K562 (cell line): ENCODE measurements around the gene SRC. TPM values are rescaled to one million over a fixed set of nuclear protein-coding genes. Genes with fewer than 3 reads are reported as not detected.

Source experiments
- DPF2 ChIP-seq: fragments of 450-650 bp; IDR thresholded peaks from 2 replicates; pipeline ENCODE4 v1.6.1; 2016
- EP400 ChIP-seq: fragments of 450-650 bp; IDR thresholded peaks from 2 replicates; pipeline ENCODE4 v1.6.1; 2017; ENCODE audit warnings: antibody characterized with exemption, mild to moderate bottlenecking, moderate library complexity
- HDAC2 ChIP-seq: fragments of 450-650 bp; IDR thresholded peaks from 2 replicates; pipeline ENCODE4 v1.6.1; 2016; ENCODE audit warnings: mild to moderate bottlenecking
- KDM1A ChIP-seq, 2 experiments: fragments of 450-650 bp; IDR thresholded peaks; 2 replicates each; pipeline ENCODE4 v1.6.1; 2016; ENCODE audit warnings: mild to moderate bottlenecking in 2 of 2
- NCOA2 ChIP-seq, 2 experiments: fragments of 450-650 bp; IDR thresholded peaks; 2 replicates each; pipeline ENCODE4 v1.6.1; 2018; ENCODE audit warnings: mild to moderate bottlenecking in 2 of 2, moderate library complexity in 1 of 2; ENCODE audit not compliant: partially characterized antibody in 2 of 2
- SLC30A9 ChIP-seq: fragments of 250-450 bp; sonication (Bioruptor Pico); IDR thresholded peaks from 2 replicates; pipeline ENCODE4 v1.8.0; 2022; ENCODE audit warnings: mild to moderate bottlenecking, moderate library complexity
- SP2 ChIP-seq: IDR thresholded peaks from 2 replicates; pipeline ENCODE4 v1.6.1; 2011; ENCODE audit warnings: mild to moderate bottlenecking, low read depth, low read length, moderate library complexity; ENCODE audit not compliant: poor library complexity, severe bottlenecking; ENCODE audit errors: extremely low read depth
- STAT5A ChIP-seq: IDR thresholded peaks from 2 replicates; pipeline ENCODE4 v1.6.1; 2012; ENCODE audit warnings: low read length, inconsistent platforms, borderline replicate concordance
- TAL1 ChIP-seq: fragments of 450-650 bp; IDR thresholded peaks from 2 replicates; pipeline ENCODE4 v1.6.1; 2016; ENCODE audit warnings: mild to moderate bottlenecking
- TCF3 ChIP-seq: sonication (generic); formaldehyde crosslinking; IDR thresholded peaks from 2 replicates; pipeline ENCODE4 v1.4.0; 2020; ENCODE audit warnings: mild to moderate bottlenecking, missing genetic modification reagents
- TEAD4 ChIP-seq, 2 experiments: sonication (generic) in 1 of 2; formaldehyde crosslinking in 1 of 2; IDR thresholded peaks; 2 replicates each; pipeline versions ENCODE4 v1.6.1 to v1.8.0; 2012 to 2022; ENCODE audit warnings: borderline replicate concordance in 1 of 2, inconsistent platforms in 1 of 2, low read length in 1 of 2, mild to moderate bottlenecking in 1 of 2, missing genetic modification reagents in 1 of 2
- polyA plus RNA-seq, 8 experiments: library from polyadenylated mRNA; depleted of rRNA in 4 of 8; stranded (reverse) in 5 of 8; unstranded in 3 of 8; fragments of >200 nt; fragmentation: Nextera tagmentation in 2 of 8; fragmentation: Illumina TruSeq in 1 of 8; extraction: Ambion mirVana in 2 of 8; extraction: Trizol in 1 of 8; gene quantifications; 2 replicates each; pipeline versions ENCODE4 v1.2.1 to v1.2.3, GENCODE V29; 2011 to 2014; ENCODE audit warnings: inconsistent platforms in 1 of 8, missing spikeins in 1 of 8
- total RNA-seq, 7 experiments: library from RNA; depleted of rRNA in 6 of 7; stranded (reverse); fragments of >200 nt in 6 of 7; fragmentation: Illumina TruSeq in 2 of 7; extraction: Trizol in 2 of 7; gene quantifications; 2 replicates each; pipeline versions ENCODE4 v1.2.1 to v1.2.3, GENCODE V29; 2011 to 2021; ENCODE audit warnings: low replicate concordance in 1 of 7
- TF ChIP-seq, protein P1 (sequence below): fragments of 450-650 bp; IDR thresholded peaks from 2 replicates; pipeline ENCODE4 v1.6.1; 2017; ENCODE audit warnings: antibody characterized with exemption, mild to moderate bottlenecking
- TF ChIP-seq, protein P2 (sequence below): fragments of 450-650 bp; formaldehyde crosslinking; conservative IDR thresholded peaks from 2 replicates; pipeline ENCODE4 v1.4.0; 2022; ENCODE audit warnings: mild to moderate bottlenecking, missing genetic modification characterization
- TF ChIP-seq, protein P3 (sequence below): fragments of 200-800 bp; sonication (Bioruptor generic); IDR thresholded peaks from 2 replicates; pipeline ENCODE4 v1.6.1; 2017; ENCODE audit warnings: missing genetic modification characterization, missing compliant biosample characterization

Gene SRC
- total and polyA plus RNA-seq, 9 of the 15 experiments (the other 6 are each of a cell fraction or from before 2014, with no cell fraction given) = 0.06 to 8.5 (median 3.1) TPM

DNA sequence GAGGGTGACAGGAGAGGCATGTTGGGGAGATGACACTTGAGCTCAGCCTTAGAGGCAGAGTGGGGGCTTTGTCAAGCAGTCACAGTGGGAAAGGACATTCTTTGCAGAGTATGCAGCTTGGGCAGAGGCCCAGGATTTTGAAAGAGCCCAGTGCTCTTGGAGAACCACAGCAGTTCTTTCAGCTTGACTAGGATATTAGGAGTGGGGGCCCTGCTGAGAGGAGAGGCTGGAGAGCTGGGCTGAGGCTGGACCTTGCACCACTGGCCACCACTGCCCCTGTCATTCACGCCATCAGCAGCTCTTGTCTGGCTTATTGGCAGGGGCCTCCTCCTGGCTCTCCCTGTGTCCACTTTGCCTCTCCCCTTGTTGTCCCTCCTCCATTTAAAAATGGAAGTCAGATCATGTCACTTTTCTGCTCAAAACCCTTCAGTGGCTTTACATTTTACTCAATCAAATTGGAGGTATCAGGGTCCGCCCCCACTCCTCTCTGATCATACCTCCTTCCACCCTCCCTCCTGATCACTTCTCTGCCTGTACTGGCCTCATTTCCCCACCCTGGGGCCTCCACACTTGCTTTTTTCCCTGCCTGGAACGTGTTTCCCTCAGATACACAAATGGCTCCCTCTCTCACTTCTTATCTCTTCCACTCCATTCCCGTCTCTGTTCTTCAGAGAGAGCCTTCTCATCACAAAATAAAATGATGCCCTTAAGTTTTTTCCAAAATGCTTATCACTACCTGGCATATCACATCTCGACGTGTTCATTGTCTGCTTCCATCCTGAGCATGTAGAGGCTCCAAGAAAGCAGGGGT, 46.0 kb upstream of the SRC start (continued):
- TF ChIP-seq, protein P1, sequence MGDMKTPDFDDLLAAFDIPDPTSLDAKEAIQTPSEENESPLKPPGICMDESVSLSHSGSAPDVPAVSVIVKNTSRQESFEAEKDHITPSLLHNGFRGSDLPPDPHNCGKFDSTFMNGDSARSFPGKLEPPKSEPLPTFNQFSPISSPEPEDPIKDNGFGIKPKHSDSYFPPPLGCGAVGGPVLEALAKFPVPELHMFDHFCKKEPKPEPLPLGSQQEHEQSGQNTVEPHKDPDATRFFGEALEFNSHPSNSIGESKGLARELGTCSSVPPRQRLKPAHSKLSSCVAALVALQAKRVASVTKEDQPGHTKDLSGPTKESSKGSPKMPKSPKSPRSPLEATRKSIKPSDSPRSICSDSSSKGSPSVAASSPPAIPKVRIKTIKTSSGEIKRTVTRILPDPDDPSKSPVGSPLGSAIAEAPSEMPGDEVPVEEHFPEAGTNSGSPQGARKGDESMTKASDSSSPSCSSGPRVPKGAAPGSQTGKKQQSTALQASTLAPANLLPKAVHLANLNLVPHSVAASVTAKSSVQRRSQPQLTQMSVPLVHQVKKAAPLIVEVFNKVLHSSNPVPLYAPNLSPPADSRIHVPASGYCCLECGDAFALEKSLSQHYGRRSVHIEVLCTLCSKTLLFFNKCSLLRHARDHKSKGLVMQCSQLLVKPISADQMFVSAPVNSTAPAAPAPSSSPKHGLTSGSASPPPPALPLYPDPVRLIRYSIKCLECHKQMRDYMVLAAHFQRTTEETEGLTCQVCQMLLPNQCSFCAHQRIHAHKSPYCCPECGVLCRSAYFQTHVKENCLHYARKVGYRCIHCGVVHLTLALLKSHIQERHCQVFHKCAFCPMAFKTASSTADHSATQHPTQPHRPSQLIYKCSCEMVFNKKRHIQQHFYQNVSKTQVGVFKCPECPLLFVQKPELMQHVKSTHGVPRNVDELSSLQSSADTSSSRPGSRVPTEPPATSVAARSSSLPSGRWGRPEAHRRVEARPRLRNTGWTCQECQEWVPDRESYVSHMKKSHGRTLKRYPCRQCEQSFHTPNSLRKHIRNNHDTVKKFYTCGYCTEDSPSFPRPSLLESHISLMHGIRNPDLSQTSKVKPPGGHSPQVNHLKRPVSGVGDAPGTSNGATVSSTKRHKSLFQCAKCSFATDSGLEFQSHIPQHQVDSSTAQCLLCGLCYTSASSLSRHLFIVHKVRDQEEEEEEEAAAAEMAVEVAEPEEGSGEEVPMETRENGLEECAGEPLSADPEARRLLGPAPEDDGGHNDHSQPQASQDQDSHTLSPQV = peak; percentile 80
- TF ChIP-seq, protein P2, sequence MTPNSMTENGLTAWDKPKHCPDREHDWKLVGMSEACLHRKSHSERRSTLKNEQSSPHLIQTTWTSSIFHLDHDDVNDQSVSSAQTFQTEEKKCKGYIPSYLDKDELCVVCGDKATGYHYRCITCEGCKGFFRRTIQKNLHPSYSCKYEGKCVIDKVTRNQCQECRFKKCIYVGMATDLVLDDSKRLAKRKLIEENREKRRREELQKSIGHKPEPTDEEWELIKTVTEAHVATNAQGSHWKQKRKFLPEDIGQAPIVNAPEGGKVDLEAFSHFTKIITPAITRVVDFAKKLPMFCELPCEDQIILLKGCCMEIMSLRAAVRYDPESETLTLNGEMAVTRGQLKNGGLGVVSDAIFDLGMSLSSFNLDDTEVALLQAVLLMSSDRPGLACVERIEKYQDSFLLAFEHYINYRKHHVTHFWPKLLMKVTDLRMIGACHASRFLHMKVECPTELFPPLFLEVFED (CRISPR knock-in tag) = 0 out of 2 replicates have a peak, but pooled peaks have one; percentile 47
- TF ChIP-seq NCOA2 (IDR thresholded peaks at IDR 0.05; ENCODE audit: partially characterized antibody in 2 of 2) (no peak), TEAD4 (IDR thresholded peaks at IDR 0.05; ENCODE audit: low read length) (peak; percentile 26; the same call in 1 of the 2 replicates), TEAD4 (CRISPR knock-in tag; IDR thresholded peaks at IDR 0.05; ENCODE audit: borderline replicate concordance) (no peak), EP400 (peak; percentile 35; the same call in 1 of the 2 replicates), STAT5A (0 out of 2 replicates have a peak, but pooled peaks have one; percentile 16), SP2 (no peak), DPF2 (peak; percentile 72), TCF3 (CRISPR knock-in tag) (peak; percentile 66), HDAC2 (peak; percentile 43; the same call in 1 of the 2 replicates), SLC30A9 (CRISPR knock-in tag) (no peak), KDM1A (IDR thresholded peaks at IDR 0.05) (no peak), TAL1 (peak; percentile 68)
- TF ChIP-seq, protein P3, sequence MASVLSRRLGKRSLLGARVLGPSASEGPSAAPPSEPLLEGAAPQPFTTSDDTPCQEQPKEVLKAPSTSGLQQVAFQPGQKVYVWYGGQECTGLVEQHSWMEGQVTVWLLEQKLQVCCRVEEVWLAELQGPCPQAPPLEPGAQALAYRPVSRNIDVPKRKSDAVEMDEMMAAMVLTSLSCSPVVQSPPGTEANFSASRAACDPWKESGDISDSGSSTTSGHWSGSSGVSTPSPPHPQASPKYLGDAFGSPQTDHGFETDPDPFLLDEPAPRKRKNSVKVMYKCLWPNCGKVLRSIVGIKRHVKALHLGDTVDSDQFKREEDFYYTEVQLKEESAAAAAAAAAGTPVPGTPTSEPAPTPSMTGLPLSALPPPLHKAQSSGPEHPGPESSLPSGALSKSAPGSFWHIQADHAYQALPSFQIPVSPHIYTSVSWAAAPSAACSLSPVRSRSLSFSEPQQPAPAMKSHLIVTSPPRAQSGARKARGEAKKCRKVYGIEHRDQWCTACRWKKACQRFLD (CRISPR knock-in tag) = 0 out of 2 replicates have a peak, but pooled peaks have one; percentile 35
